ENCODE data around the gene PTPN4.

DNA sequence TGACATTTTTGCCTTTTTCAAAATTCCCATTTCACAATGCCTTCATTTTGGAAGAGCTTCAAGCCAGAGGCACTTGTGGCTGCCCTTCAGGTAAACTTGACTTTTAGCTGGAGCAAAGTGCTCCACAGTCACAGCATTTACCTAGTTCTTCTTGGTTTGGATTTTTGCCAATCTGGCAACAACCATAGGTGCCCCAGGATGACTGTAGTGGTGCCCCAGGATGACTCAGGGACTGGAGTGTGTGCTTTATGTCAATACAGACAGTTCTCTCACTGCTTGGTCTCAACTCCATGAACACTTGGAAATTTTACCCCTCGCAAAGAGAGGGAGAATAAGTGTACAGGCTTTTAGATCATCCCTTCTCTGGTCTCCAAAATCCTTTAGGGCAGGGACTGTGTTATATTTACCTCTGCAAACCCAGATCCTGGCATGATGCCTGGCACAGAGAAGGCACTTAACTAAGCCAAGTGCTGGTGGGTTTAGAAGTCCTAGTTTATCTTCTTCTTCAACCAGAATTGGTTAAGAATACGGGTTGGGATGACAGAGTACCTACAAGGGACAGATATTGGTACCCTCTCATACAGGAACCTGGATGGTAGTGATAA is 15.3 kb upstream of the PTPN4 start:
- TF ChIP-seq, protein P1, sequence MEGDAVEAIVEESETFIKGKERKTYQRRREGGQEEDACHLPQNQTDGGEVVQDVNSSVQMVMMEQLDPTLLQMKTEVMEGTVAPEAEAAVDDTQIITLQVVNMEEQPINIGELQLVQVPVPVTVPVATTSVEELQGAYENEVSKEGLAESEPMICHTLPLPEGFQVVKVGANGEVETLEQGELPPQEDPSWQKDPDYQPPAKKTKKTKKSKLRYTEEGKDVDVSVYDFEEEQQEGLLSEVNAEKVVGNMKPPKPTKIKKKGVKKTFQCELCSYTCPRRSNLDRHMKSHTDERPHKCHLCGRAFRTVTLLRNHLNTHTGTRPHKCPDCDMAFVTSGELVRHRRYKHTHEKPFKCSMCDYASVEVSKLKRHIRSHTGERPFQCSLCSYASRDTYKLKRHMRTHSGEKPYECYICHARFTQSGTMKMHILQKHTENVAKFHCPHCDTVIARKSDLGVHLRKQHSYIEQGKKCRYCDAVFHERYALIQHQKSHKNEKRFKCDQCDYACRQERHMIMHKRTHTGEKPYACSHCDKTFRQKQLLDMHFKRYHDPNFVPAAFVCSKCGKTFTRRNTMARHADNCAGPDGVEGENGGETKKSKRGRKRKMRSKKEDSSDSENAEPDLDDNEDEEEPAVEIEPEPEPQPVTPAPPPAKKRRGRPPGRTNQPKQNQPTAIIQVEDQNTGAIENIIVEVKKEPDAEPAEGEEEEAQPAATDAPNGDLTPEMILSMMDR (IDR thresholded peaks at IDR 0.05): no peak
- TF ChIP-seq POLR2A (IDR thresholded peaks at IDR 0.05) (no peak), POLR2AphosphoS5 (IDR thresholded peaks at IDR 0.05) (no peak)
